Stimulated activated CD8-positive, alpha-beta memory T cell treated with anti-CD3 and anti-CD28 coated beads, Interleukin-4, amount 100 ng/mL, for 1 hour (primary cell): Measurements from ENCODE around the gene HARS1.
"Not testable (repeated sequence)": the region's sequence is repeated elsewhere in the genome, so short reads cannot be mapped to it uniquely, and the experiment has no call there.

Experiments
- DNase-seq, 2 donors: peaks; one replicate each; pipeline ENCODE4 v3.0.0-alpha.2; 2020; ENCODE audit warnings: low read depth in 2 of 2, low spot score in 1 of 2

The HARS1 gene

DNA sequence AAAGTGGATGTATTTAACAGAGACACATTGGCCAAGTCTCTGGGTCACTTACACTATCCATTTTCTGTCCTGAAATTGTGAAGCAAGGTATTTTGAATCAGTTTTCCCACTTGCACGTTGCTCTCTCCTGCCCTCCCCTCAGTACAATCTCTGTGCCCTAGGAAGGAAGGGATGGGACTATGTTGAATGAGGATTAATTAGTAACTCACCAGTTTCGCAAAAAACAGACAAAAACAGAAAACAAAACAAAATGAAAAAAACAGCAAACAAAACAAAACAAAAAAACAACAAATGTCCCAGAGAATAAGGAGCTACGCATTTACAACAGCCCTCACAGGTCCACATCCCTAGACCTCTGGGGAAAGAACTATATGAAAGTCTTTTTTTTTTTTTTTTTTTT lies 57.1 kb downstream of the HARS1 start:
- no peak for DNase-seq

DNA sequence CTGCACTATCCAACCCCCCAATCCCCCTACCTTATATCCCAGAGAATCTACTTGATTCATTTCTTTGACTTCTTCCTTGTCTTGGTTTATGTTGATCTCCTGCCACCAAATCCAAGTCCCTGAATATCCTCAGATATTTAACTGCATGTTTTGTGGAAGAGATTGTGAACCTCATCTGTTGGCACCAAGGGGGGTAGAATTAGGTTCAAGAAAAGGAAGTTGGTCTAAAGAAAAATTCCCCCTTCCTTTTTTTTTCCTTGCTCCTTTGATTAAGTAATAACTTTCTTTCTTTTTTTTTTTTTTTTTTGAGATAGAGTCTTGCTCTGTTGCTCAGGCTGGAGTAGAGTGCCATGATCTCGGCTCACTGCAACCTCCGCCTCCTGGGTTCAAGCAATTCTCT lies 57.7 kb downstream of the HARS1 start:
- DNase-seq, result no peak

DNA sequence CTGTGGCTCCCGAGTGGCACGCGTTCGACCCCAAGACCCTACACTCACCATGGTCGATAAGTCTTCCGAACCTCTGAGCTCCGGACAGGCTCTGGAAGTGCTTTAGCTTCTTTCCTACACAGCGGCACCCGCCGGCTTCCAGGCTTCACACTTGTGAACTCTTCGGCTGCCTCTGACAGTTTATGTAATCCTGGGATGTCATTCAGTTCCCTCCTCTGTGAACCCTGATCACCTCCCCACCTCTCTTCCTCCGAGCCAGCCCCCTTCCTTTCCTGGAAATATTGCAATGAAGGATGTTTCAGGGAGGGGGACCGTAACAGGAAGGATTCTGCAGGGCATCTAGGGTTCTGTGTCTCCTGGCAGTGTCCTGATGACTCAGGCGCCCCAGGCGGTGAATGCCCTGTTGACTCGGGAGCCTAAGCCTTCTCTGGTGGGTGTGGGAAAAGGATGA lies 58.1 kb downstream of the HARS1 start, which contains the start of gene CD14:
CD14 (minus strand) TSS at position 155 of the 451 bp plus-strand sequence; CDS start at position 51, 104 bp downstream.
- no peak for DNase-seq

DNA sequence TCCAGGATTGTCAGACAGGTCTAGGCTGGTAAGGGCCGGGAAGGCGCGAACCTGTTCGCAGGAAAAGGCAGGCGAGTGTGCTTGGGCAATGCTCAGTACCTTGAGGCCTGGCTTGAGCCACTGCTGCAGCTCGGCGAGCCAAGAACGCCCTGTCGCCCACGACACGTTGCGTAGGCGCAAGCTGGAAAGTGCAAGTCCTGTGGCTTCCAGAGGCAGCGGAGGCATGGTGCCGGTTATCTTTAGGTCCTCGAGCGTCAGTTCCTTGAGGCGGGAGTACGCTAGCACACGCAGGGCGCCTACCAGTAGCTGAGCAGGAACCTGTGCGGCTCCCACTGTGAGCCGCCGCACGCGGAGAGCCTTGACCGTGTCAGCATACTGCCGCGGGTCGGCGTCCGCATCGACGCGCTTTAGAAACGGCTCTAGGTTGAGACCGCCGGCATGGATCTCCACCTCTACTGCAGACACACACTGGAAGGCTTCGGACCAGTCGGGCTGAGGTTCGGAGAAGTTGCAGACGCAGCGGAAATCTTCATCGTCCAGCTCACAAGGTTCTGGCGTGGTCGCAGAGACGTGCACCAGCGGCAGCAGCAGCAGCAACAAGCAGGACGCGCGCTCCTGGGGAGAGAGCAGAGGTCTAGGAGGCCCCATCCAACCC lies 58.7 kb downstream of the HARS1 start:
- DNase-seq, result no peak

DNA sequence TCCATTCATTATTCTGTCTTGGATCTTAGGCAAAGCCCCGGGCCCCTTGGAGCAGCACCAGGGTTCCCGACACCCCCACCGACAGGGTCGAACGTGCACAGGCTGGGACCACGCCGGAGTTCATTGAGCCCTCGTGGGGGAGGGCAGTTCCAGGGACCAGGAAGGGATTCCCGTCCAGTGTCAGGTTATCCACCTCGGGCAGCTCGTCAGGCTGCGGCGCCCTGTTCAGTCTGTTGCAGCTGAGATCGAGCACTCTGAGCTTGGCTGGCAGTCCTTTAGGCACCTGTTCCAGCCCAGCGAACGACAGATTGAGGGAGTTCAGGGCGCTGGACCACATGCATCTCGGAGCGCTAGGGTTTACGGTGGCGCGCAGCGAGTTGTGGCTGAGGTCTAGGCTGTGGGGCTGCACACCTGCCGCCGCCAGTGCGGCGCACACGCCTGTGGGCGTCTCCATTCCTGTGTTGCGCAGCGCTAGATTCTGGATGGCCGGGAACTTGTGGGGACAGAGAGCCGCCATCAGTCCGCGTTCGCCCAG lies 59.3 kb downstream of the HARS1 start:
- DNase-seq, result no peak

DNA sequence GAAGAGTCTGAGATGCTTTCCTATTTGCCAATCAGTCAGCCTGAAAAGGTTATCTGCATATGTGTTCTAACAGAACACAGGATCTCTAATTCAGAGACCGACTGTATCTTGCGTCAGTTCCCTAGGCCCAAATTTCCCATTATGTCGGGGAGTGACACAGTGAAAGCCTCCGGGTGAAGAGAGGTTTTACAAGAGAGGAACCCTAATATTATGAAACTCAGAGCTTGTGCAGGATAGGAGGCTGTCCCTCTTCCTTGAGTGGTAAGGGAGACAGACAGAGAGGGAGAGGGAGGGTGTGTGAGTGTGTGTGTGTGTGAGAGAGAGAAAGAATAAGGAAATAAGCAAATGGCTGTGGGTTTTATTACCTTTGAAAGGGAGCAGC lies 60.1 kb downstream of the HARS1 start:
- no peak for DNase-seq

DNA sequence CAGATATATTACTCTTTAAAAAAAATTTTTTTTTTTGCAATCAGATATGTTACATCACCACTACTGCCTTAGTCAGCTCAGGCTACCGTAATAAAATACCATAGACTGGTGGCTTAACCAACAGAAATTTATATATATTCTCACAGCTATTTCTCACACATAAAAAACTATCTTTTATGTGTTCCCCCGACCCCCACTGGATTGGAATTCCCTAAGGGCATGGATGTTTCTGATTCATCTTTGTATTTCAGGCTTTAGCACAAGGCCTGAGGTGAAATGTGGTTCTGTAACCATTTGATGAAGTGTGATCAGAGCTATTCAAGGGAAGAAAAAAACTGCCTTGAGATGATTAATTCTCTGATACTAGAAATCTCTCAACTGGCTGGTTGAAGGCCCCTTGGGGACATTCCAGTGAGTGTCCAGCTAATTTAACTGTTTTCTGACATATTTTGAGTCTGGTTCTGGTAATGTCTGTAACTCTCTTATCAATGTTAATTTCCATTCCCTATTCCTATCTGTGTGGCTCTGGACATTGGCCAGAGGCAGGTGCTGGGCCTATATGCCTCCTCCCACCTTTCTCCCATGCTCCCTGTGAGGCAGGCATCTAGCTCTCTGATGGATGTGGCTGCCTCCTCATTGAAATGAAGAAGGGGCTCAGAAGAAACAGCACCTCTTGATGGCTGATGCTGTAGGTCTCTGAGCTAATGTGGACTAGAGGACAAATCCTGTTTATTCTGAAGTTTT lies 60.7 kb downstream of the HARS1 start:
- no peak for DNase-seq

DNA sequence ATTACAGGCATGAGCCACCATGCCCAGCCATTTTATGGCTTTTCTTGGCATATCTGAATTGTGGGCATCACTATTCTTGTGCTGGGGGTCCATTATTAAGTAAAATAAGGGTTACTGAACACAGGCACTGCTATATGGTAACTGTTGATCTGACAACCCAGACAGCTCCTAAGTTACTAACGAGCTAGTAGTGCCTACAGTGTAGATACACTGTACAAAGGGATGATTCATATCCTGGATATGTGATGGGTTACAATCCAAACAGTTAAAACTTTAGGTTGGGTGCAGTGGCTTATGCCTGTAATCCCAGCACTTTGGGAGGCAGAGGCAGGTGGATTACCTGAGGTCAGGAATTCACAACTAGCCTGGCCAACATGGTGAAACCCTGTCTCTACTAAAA lies 62.5 kb downstream of the HARS1 start:
- DNase-seq, result no peak

DNA sequence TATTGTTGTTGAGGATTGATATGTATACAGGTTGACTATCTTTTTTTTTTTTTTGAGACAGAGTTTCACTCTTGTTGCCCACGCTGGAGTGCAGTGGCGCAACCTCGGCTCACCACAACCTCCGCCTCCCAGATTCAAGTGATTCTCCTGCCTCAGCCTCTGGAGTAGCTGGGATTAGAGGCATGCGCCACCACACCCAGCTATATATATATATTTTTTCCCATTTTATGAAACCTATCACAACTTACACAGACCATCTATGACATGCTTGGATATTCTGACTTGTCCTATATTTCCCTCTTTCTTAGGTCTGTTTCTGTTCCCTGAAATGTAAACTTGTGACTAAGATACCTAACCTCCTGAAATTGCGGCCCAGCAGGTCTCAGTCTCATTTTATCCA lies 63.2 kb downstream of the HARS1 start:
- no peak for DNase-seq

DNA sequence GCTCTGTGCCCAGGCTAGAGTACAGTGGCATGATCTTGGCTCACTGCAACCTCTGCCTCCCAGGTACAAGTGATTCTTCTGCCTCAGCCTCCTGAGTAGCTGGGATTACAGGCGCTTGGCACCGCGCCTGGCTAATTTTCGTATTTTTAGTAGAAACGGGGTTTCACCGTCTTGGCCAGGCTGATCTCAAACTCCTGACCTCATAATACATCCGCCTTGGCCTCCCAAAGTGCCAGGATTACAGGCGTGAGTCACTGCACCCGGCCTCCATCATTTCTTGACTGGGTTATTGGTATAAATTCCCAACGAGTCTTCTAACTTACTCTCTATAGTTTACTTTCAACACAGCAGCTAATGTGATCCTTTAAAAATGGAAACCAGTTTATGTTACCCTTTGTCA lies 66.3 kb downstream of the HARS1 start:
- DNase-seq, result not testable (repeated sequence)
